Inferior parietal cortex (tissue), 1 donor: ENCODE data around the gene REEP3.
A peak's percentile ranks its signal among the peaks of the same experiment; 100 is the strongest.

Source experiments
- DNase-seq: peaks from one replicate; pipeline ENCODE4 v3.0.0-alpha.2; 2016; ENCODE audit errors: extremely low spot score

REEP3 gene

DNA sequence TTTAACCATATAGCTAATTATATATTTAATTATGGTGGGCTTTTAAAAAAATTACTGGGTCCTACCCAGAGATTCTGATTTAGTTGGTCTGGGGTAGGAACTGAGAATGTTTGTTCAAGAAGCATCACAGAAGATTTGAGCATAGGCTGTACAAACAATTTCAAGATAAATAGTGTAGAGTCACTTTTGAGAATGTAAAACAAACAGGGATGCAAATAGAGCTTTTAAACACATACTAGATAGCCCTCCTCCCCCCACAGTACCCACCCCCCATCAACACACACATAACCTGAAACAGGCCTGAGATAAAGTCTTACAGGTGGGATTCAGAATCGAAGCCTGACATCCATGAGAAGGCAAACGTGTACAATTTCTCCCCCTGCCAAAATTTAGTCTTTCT is 15.6 kb upstream of the REEP3 start:
- DNase-seq = no peak

DNA sequence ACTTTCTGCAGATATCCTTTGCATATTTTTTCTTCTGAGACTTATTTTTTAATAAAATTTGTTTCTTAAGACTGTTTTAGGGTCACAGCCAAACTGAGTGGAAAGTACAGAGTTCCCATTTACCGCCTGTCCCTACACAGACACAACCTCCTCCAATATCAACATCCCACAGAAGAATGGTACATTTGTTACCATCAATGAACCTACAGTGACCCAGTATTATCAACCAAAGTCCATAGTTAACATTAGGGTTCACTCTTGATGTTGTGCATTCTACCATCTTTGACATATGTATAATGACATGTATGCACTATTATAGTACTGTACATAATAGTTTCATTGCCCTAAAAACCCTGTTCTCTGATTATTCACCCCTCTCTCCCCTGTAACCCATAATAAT is 14.6 kb upstream of the REEP3 start:
- no peak for DNase-seq

DNA sequence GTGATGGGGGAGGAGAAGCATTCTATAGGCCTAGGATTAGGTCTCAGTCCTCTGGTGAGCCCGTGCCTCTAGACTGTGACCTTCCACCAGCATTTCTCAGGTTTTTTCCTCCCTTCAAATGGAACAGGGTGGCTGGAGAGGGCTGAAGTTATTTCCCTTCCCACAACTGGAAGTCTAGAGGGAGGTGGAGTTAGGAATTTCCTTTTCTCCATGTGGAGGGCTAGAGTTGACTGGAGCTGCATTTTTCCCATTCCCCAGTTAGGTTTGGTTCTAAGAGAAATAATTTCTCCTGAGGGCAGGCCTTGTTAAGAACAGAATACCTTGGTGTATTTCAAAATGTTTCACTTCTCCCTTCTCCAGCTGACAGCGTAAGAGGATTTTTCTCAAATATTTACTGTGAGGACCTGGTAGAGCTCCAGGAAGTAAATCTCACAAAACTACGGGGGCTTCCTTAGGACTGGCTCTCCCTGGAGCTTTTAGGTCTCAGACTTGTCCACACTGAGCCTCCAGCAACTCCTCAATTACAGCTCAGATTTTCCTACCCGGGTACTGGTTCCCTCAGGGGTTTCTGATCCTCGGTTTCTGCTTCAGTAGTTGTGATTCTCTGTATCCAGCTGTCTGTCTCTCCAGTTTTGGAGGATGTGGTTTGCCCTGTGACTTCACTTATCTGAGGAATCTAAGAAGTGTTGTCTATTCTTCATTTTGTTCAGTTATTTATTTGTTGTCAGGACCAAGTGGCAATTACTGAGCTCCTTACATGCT is 6.0 kb upstream of the REEP3 start:
- no peak for DNase-seq

DNA sequence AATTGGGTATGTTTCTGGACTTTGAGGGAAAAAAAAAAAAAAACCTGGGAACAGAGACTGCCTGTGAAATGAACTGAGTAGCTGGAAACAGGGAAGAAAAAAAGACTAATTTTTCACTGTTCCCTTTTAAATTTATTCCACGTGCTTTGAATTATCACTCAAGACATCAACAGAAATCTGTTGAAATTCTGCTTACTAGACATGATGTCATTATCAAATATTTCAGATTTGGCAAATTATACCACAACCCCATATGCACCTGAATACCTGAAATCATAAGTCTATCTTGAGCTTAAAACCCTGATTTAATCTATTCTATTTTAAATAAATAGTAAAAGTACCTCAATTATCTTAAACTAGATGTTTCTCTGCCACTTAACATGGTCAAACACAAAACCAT is 5.0 kb upstream of the REEP3 start:
- DNase-seq = no peak

DNA sequence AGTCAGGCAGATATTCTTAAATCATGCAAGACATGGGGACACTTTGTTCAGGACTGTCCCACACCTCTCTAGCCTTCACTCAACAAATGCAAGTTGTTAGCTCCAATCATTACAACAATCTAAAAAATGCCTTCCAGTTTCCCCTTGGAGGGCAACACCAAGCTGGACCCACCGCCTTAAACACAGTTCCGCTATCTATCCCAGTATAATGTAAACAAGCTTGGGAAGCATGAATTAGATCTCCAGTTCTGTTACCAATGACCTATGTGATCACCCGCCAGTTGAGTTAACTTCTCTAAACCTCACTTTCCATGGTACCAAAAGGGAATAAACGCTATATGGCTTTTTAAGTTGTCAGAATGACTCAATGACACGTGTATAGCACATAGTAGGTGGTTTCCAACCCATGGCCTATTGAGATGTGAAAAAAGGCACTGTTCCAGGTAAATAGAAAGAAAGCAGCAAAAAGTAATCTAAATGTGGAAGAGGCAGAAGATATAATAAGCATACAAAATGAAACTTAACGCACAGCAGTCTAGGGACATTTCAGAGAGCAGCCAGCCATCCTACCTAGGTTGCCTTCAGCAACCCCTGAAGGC is 2.4 kb upstream of the REEP3 start:
- no peak for DNase-seq

DNA sequence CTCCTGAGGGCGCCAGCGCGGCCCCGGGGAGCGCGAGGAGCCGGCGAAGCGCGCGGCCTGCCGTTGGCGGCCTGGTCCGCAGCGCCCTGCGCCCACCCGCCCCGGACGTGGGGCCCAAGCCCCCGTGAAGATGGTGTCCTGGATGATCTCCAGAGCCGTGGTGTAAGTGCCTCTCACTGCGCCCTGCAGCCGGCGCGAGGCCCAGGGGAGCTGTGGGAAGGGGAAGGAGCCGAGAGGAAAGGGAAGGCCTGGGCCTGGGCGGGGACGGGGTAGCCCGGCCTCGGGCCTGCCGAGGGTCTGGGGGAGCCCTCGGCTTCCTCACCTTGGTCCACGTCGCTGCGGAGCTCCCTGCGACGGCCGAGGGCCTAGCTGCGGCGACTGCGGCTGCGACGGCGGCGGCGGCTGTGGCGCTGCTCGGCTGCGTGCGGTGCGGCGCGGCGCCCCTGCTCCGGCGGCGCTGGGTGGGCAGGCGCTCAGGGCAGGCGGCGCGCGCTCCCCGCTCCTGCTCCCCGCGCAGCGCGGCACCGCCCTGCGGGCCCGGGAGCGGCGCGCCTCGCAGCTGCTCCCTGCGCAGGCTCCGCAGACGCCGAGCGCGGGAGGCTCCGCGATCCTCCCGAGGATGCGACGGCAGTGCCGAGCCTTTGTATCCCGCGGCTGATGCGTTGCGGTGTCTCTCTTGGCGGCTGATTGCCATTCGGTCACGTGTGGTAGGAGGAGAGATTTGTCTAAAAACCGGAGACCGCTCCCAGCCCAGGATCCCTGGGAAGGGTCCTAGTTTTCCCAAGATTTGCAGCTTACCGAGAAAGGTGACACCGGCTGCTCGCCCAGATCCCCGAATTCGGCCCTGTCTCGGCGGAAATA is 445 bp downstream of the REEP3 start:
- peak; percentile 81 for DNase-seq

DNA sequence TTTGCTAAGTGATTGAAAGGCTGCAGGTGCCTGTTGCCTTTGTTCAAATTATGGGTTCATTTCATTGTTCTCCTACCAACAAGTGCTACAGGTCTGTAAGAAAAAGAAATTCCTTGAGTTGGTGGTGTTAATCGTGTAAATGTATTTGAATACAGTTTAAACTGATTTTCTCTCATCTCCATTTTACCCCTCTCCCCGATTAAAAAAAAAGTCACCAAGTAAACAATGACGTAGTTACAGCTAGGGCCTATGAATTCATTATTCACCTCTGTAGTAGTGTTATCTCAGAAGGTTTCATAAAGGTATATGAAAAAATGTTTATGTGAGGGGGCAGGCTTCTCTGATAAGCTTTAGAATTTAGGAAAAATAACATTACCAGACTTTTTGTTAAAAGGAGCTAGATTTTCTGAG is 1.1 kb downstream of the REEP3 start:
- peak; percentile 62 for DNase-seq

DNA sequence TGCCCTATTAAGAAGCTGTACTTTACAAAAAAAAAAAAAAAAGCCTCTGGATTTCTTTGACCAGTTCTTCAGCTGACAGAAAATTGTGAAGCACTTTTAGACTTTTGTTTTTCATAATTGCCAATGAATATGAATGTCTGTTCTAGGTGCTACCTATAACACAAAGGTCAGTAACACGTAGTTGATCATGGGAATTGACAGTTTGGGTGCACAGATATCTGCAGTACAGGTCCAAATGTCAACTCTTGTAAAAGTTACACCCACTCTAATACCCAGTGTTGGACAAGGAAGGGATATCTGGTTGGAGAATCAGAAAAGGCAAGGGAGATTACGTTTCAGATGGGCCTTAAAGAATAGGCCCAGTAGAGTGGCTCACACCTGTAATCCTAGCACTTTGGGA is 1.8 kb downstream of the REEP3 start:
- no peak for DNase-seq

DNA sequence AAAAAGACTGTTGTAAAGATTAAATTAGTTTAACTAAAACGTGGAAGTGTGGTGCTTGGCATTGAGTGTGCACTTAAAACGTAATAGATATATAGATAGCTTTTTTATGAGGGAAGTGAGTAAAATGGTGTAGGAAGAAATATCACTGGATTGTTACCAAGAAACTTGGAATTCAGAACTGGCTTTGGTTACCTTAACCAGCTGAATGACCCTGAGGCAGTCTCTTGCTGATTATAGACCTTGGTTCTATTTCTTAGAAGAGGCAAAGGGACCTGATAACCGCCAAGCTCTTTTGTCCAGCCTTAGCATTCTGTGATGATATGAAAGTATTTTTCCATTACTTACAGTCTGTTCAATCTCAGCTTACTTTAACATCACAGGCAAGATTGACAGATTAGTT is 3.8 kb downstream of the REEP3 start:
- no peak for DNase-seq

DNA sequence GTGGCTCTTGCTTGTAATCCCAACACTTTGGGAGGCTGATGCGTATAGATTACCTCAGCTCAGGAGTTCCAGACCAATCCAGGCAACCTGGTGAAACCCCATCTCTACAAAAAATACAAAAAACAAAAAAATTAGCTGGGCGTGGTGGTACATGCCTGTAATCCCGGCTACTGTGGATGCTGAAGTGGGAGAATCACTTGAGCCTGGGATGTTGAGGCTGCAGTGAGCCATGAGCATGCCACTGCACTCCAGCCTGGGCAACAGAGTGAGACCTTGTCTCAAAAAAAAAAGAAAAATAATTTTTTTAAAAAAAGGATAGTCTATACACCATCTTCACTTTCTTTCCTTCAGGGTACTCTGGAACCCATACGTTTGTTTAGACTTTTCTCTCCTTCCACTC is 6.2 kb downstream of the REEP3 start:
- no peak for DNase-seq

DNA sequence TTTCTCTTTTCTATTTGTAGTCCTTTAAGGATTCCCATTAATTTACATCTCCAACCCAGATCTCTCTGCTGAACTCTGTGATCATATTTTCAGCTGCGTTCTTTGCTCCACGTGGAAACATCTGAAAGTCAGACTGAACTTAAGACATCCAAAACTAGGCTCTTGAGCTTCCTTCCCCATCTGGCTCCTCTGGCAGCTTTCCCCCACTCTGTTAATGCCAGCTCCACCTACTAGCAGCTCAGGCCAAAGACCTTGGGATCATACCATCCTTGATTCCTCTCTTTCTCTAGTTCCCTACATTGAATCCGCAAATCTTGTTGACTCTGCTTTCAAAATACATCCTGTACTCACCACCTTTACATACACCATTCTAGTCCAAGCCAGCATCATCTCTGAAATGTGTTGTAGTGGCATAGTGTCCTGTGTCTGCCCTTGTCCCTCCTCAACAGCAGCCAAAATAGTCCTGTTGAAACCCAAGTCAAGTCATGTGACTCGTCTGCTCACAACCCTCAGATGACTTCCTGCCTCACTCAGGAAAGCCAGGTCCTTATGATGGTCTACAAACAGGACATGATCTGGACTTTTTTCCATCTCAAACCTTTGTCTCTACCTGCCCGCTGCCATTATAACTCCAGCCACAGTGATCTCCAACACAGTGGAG is 7.0 kb downstream of the REEP3 start:
- DNase-seq = no peak

DNA sequence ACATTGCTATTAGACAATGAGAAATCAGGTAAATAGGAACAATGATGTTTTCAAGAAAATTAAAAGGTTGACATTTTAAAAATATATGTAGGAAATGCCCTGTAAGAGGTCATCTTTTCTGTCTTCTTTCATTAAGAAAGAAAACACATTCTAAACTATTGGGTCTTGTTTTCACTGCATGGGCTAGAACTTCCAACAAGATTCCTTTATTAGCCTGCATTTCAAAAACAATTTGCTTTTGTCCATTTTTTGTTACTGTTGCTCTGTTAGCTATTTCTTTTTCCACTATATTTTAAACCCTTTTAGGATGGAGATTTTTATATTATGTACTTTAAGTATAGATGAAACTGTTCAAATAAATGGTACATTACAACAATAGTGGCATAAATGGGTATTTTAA is 9.2 kb downstream of the REEP3 start:
- no peak for DNase-seq

DNA sequence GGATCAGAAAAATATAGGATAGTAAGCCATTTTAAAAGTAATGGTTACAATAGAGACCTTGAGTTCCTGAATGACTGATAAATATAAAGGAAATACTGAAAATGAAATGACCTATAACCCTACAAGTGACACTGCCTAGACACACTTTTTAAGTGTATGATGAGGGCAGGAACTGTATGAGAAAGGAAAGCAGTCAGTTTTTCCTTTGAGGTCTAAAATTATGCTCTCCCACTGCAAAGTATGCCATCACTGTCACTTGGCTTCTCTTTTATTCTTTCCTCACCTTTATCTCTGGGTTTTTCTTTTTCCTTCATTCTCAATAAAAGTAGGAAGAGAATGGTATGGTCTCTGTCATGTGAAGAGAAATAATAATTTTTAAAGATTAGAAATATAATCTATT is 13.5 kb downstream of the REEP3 start:
- DNase-seq = no peak

DNA sequence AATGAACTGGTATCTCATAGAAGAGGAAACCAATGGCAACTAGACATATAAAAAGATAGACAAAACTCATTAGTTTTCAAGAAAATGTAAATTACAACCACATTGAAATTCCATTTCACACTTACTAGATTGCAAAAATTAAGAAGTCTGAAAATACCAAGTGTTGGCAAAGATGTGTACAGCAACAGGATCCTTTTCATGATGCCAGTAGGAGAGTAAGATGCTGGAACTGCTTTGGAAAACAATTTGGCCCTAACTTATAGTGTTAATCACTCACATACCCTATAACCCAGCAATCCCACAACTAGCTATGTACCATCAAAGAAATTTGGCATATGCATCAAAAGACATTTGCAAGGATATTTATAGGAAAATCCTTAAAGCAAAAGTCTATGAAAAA is 15.5 kb downstream of the REEP3 start:
- no peak for DNase-seq

DNA sequence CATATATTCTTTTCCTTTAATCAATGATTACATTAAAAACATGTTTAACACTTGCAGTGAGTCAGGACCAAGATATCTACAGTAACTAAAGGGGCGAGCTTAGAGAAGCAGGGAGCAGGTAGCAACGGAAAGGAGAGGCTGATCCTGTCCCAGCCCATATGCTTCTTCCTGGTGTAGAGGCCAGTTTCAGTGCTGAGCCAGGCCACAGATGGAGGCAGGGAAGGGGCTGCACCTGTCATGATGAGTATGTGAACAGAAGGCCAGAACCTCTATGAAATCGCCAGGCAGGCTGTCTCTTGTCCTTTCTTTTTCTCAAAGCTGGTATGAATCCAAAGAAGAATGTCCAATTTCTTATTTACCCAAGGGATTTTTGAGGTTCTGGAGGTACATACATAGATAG is 16.3 kb downstream of the REEP3 start:
- DNase-seq = no peak

DNA sequence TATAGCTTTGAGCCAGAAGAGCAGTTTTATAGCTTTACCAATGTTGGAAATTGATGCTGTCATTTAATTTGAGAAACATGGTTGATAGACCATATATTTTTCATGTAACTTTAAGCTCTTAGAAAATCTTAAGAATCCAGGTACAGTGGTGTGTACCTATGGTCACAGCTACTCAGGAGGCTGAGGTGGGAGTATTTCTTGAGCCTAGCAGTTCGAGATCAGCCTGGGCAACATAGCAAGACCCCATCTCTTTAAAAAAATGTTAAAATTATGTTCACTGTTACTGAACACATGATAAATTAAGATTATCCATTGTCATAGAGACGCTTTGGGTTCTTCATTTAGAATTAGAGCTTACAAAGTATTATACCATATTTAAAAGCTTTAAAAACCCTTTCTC is 18.2 kb downstream of the REEP3 start:
- no peak for DNase-seq

DNA sequence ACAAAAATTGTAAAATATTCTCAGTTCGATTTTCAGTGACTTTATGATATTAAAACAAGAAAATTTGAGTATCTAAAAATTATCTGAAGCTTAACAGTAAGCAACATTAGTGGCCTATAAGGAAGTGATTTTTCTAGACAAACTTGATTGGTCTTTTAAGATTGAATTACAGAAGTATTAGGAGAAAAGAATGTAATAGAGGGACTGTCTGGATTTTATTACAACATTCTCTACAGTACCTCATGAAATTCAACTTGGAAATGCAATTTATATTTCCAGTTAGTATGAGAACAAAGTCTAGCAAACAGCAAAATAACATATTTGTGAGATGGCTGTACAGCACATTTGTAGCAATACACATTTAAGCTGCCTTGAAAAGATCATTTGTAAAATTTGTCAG is 18.8 kb downstream of the REEP3 start:
- DNase-seq = no peak

DNA sequence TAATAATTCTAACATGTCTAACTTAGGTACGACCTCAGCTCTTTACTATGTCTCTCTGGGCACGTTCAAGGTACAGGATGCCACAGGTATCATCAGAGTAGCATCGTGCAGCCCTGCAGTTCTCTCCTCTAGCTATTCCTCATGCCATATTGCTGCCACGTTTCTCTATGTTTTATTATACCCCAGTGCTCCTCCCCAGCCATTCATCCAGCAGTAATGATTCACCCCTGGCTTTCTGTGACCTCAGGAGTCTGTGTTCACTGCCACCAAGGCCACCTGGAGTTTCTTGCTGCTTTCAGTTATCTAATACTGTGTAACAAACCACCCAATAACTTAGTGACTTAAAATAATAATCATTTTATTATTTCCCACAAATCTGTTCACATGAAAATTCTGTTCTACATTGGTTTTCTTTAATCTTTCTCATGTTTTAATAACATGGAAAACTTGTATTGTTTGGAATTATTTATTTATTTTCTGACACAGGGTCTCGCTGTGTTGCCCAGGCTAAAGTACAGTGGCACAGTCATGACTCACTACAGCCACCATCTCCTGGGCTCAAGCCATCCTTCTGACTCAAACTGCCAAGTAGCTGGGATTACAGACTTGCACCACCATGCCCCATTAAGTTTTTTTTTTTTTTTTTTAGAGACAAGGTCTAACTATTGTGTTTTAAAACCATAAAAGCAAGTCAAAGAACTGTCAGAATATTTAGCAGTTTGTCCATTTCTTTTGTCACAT is 21.8 kb downstream of the REEP3 start:
- no peak for DNase-seq

DNA sequence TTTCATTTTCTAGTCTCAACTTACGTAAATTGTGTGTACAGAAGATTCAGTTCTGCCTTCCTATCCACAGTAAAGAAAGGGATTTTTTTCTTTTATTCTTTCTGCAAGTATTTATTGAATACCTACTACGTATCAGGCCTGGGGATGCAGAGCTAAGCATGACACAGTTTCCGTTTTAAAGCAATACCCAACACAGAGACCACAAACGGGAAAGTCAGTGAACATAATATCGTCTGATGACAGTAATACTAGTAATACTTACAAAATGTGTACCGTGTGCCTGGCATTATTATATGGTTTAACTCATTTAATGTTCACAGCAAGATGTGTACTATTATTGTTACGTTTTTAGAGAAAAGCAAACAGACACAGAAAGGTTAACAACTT is 22.4 kb downstream of the REEP3 start:
- DNase-seq = no peak

DNA sequence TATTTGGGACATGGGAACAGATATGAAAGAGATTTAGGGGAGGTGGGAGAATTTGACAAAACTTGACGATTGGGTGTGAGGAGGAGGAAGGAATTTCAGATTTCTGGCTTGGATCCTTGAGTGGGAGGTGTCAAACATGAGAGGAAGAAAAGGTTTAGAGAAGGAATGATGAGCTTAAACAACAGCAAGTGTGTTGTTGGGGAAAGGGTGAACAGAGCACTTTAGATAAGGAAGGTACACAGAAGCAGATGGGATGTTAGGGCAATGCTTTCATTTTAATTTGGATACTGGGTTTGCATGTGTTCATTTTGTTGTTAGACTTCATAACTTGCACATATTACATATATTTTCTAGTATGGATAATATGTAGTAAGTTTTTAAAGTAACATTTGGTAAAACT is 23.2 kb downstream of the REEP3 start:
- no peak for DNase-seq

DNA sequence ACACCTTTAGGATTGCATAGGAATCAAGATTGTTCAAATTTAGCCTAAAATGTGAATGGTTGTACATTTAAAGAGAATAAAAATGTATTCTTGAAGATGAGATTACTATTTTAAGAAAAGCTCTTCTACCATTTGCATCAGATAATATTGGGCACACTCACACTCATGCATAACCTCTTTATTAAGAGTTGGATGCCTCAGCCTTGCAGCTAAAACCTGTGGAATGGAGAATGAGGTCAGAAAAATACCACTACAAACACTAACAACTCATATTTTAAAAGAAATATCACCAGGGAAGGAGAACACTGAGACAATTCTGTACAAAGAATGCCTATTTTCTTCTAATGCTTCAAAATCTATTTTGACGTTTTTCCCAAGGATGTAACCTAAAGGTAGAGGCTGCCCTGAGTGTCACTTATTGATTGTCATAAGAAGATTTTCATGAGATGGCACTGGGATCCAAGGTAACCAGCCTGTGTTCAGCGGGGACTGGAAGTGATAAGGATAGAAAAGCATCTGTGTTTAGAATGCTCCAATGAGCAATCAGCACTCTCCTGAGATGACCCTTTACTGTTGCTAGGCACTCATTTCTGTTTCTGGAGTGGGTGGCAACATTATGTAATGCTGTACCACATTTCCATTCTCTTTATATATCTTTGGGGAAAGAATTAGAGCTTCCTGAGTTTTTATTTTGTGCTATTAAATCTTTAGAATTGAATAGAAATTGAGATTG is 26.6 kb downstream of the REEP3 start:
- DNase-seq = peak; percentile 69
